Keratinocyte (primary cell): ENCODE results near the gene ANO3. TPM values are rescaled to one million over a fixed set of nuclear protein-coding genes. Genes with fewer than 3 reads are reported as not detected.

Source experiments
- DNase-seq: peaks from one replicate; pipeline ENCODE4 v3.0.0-alpha.2; 2011; ENCODE audit warnings: low read depth, missing footprints, low spot score
- FAIRE-seq: peaks from 2 replicates; lab custom pipeline; 2011; peaks lifted over from hg19 to GRCh38; lab: Jason Lieb, UNC
- H2AFZ ChIP-seq: 2 replicates; pipeline ENCODE4 v1.6.0; 2012; ENCODE audit warnings: low read length, control low read depth, inconsistent platforms; ENCODE audit not compliant: control insufficient read depth
- H3K27ac ChIP-seq: 2 replicates; pipeline ENCODE4 v1.5.1; 2011; ENCODE audit warnings: low read length; ENCODE audit not compliant: control insufficient read depth, insufficient read depth
- H3K27me3 ChIP-seq: 3 replicates; pipeline ENCODE4 v1.6.0; 2011; ENCODE audit warnings: low read length; ENCODE audit not compliant: control insufficient read depth, insufficient read depth; ENCODE audit errors: extremely low read depth
- H3K36me3 ChIP-seq, 2 experiments: 2 replicates in 1 of 2; 3 replicates in 1 of 2; pipeline ENCODE4 v1.5.1; 2011; ENCODE audit warnings: low read length in 2 of 2, mild to moderate bottlenecking in 1 of 2; ENCODE audit not compliant: control insufficient read depth in 2 of 2, insufficient read depth in 2 of 2; ENCODE audit errors: extremely low read depth in 1 of 2
- H3K4me1 ChIP-seq: 3 replicates; pipeline ENCODE4 v1.5.1; 2011; ENCODE audit warnings: low read length; ENCODE audit not compliant: control insufficient read depth, insufficient read depth; ENCODE audit errors: extremely low read depth
- H3K4me2 ChIP-seq: 3 replicates; pipeline ENCODE4 v1.6.0; 2011; ENCODE audit warnings: low read depth, low read length; ENCODE audit not compliant: control insufficient read depth, insufficient read depth; ENCODE audit errors: extremely low read depth
- H3K4me3 ChIP-seq, 3 experiments: fragments of 200-600 bp in 1 of 3; sonication (generic) in 1 of 3; 2 replicates in 2 of 3; 3 replicates in 1 of 3; pipeline ENCODE4 v1.5.1; 2011 to 2016; ENCODE audit warnings: low read length in 3 of 3, mild to moderate bottlenecking in 3 of 3, control low read depth in 2 of 3, inconsistent platforms in 1 of 3, low read depth in 1 of 3, mixed read lengths in 1 of 3, mixed run types in 1 of 3, moderate library complexity in 1 of 3; ENCODE audit not compliant: control insufficient read depth in 2 of 3, insufficient read depth in 2 of 3; ENCODE audit errors: extremely low read depth in 1 of 3
- H3K79me2 ChIP-seq: 2 replicates; pipeline ENCODE4 v1.6.0; 2012; ENCODE audit warnings: low read length; ENCODE audit not compliant: control insufficient read depth, insufficient read depth
- H3K9ac ChIP-seq: 3 replicates; pipeline ENCODE4 v1.6.0; 2011; ENCODE audit warnings: low read length; ENCODE audit not compliant: control insufficient read depth, insufficient read depth; ENCODE audit errors: extremely low read depth
- H3K9me1 ChIP-seq: 3 replicates; pipeline ENCODE4 v1.6.0; 2011; ENCODE audit warnings: low read length; ENCODE audit not compliant: control insufficient read depth, insufficient read depth; ENCODE audit errors: extremely low read depth
- H3K9me3 ChIP-seq: 2 replicates; pipeline ENCODE4 v1.5.1; 2012; ENCODE audit warnings: low read depth, low read length; ENCODE audit not compliant: control insufficient read depth
- H4K20me1 ChIP-seq: 3 replicates; pipeline ENCODE4 v1.6.0; 2011; ENCODE audit warnings: low read length; ENCODE audit not compliant: control insufficient read depth, insufficient read depth; ENCODE audit errors: extremely low read depth
- CTCF ChIP-seq, 3 experiments: IDR thresholded peaks in 1 of 3; conservative IDR thresholded peaks in 1 of 3; optimal IDR thresholded peaks in 1 of 3; 2 replicates in 2 of 3; 3 replicates in 1 of 3; pipeline versions ENCODE3 to v1.5.1; 2011; ENCODE audit warnings: low read length in 3 of 3, mild to moderate bottlenecking in 3 of 3, moderate library complexity in 2 of 3, control low read depth in 1 of 3, inconsistent platforms in 1 of 3; ENCODE audit not compliant: insufficient read depth in 2 of 3; ENCODE audit errors: extremely low read depth in 1 of 3
- EZH2 ChIP-seq: IDR thresholded peaks from one replicate; pipeline ENCODE4 v1.6.1; 2012; ENCODE audit warnings: inconsistent platforms, mild to moderate bottlenecking, low read length, moderate library complexity
- dilution Hi-C: fragments of 300-500 bp; cut with MboI; formaldehyde crosslinking; loops from one replicate; pipeline ENCODE4 v1.7.0; 2020; ENCODE audit warnings: low sequenced_read_pairs; ENCODE audit not compliant: extremely low pct_ligation_motif_present
- polyA plus RNA-seq, 5 experiments: library from polyadenylated mRNA; depleted of rRNA in 3 of 5; stranded (reverse) in 3 of 5; stranded (forward) in 1 of 5; unstranded in 1 of 5; fragments of >200 nt; gene quantifications; 1 replicate in 1 of 5; 2 replicates in 3 of 5; 3 replicates in 1 of 5; pipeline versions ENCODE4 v1.2.1 to v1.2.3, GENCODE V29; 2011 to 2012; ENCODE audit warnings: missing spikeins in 2 of 5, low read depth in 1 of 5, low replicate concordance in 1 of 5

The ANO3 gene
- polyA plus RNA-seq, 1 donor (not counting 4 experiments of a cell fraction or from before 2014, with no cell fraction given) = 0.01 TPM

- FAIRE-seq = no peak
- TF ChIP-seq EZH2 (no peak), CTCF (optimal IDR thresholded peaks at IDR 0.05 in 1 of 3, IDR thresholded peaks at IDR 0.05 in 1 of 3, conservative IDR thresholded peaks at IDR 0.05 in 1 of 3; ENCODE audit: extremely low read depth in 1 of 3, insufficient read depth in 2 of 3, low read length in 3 of 3) (no peak)
These were observed 4.0 kb downstream of the ANO3 start for GRCh38 chr11:26335903-26336302.

GRCh38 chr11:26344647-26345046, 12.7 kb downstream of the ANO3 start:
- no peak overlapping the region for H3K9ac ChIP-seq
- H3K9me3 ChIP-seq = no peaks in the 10 kb centered on the region
- no peak for TF ChIP-seq CTCF (optimal IDR thresholded peaks at IDR 0.05 in 1 of 3, IDR thresholded peaks at IDR 0.05 in 1 of 3, conservative IDR thresholded peaks at IDR 0.05 in 1 of 3; ENCODE audit: extremely low read depth in 1 of 3, insufficient read depth in 2 of 3, low read length in 3 of 3)
- no peak for TF ChIP-seq EZH2
- no peak overlapping the region for H3K4me3 ChIP-seq
- H3K27me3 ChIP-seq = no peaks in the 10 kb centered on the region
- no peak for DNase-seq
- dilution Hi-C loops = no loop called here
- H3K27ac ChIP-seq = no peak overlapping the region
- H3K4me1 ChIP-seq = no peaks in the 10 kb centered on the region
- no peaks in the 10 kb centered on the region for H4K20me1 ChIP-seq
- no peaks in the 10 kb centered on the region for H3K79me2 ChIP-seq
- H3K4me2 ChIP-seq = no peak overlapping the region
- FAIRE-seq = no peak
- no peak overlapping the region for H2AFZ ChIP-seq
- H3K9me1 ChIP-seq = no peaks in the 10 kb centered on the region
- H3K36me3 ChIP-seq = no peaks in the 10 kb centered on the region

More at GRCh38 chr11:26335903-26336302, 4.0 kb downstream of the ANO3 start:
- no peaks in the 10 kb centered on the region for H3K9me3 ChIP-seq
- DNase-seq = no peak
- no peaks in the 10 kb centered on the region for H4K20me1 ChIP-seq
- no peak overlapping the region for H2AFZ ChIP-seq
- no peak overlapping the region for H3K9ac ChIP-seq
- H3K4me2 ChIP-seq = no peak overlapping the region
- H3K4me3 ChIP-seq = no peak overlapping the region
- peaks cover 9% of the 10 kb centered on the region for H3K27me3 ChIP-seq
- H3K9me1 ChIP-seq = no peaks in the 10 kb centered on the region
- no peaks in the 10 kb centered on the region for H3K36me3 ChIP-seq
- no peaks in the 10 kb centered on the region for H3K4me1 ChIP-seq
- dilution Hi-C loops = no loop called here
- no peak overlapping the region for H3K27ac ChIP-seq
- H3K79me2 ChIP-seq = no peaks in the 10 kb centered on the region
